ENCODE data around the gene SPEN. TPM values are rescaled to one million over a fixed set of nuclear protein-coding genes. Genes with fewer than 3 reads are reported as not detected.

The SPEN gene
- total and polyA plus RNA-seq, 4 donors: 10.7 to 82.3 (median 36.8) TPM

GRCh38 chr1:15957221-15958095, 110.0 kb downstream of the SPEN start:
- DNase-seq: no peak
- Histone ChIP-seq H3K9me3 (ENCODE audit: control insufficient read depth in 4 of 4, insufficient read depth in 3 of 4, low read length in 3 of 4) (no peaks in the 10 kb centered on the region), H3K4me1 (ENCODE audit: control insufficient read depth in 5 of 5, insufficient read depth in 5 of 5, low read length in 5 of 5) (peaks cover 0 to 29% (median 13%) of the 10 kb centered on the region in 5 donors), H3K36me3 (ENCODE audit: control insufficient read depth in 4 of 4, insufficient read depth in 4 of 4, low read length in 4 of 4) (peaks cover 0 to 5% (median 2%) of the 10 kb centered on the region in 4 donors), H3K9ac (ENCODE audit: insufficient read depth in 1 of 2, low read length in 2 of 2) (no peak overlapping the region), H3K27me3 (ENCODE audit: control insufficient read depth in 3 of 3, insufficient read depth in 3 of 3, low read length in 2 of 3) (no peaks in the 10 kb centered on the region), H3K27ac (ENCODE audit: low read depth in 1 of 2, low read length in 1 of 2) (no peak overlapping the region), H3K4me3 (no peak overlapping the region)
- WGBS, 2 donors: 70 to 83% methylated on average over 15 of the region's 15 CpGs
- no peak for ATAC-seq (ENCODE audit: insufficient read depth, low FRiP score)
- TF ChIP-seq CTCF (IDR thresholded peaks at IDR 0.05; ENCODE audit: control extremely low read depth, extremely low read depth): no peak

GRCh38 chr1:15958111-15958510, 110.6 kb downstream of the SPEN start:
- Histone ChIP-seq H3K4me1 (ENCODE audit: control insufficient read depth in 5 of 5, insufficient read depth in 5 of 5, low read length in 5 of 5) (peaks cover 0 to 25% (median 11%) of the 10 kb centered on the region in 5 donors), H3K27ac (ENCODE audit: low read depth in 1 of 2, low read length in 1 of 2) (no peak overlapping the region), H3K27me3 (ENCODE audit: control insufficient read depth in 3 of 3, insufficient read depth in 3 of 3, low read length in 2 of 3) (no peaks in the 10 kb centered on the region), H3K9me3 (ENCODE audit: control insufficient read depth in 4 of 4, insufficient read depth in 3 of 4, low read length in 3 of 4) (no peaks in the 10 kb centered on the region), H3K9ac (ENCODE audit: insufficient read depth in 1 of 2, low read length in 2 of 2) (no peak overlapping the region), H3K36me3 (ENCODE audit: control insufficient read depth in 4 of 4, insufficient read depth in 4 of 4, low read length in 4 of 4) (peaks cover 0 to 5% (median 2%) of the 10 kb centered on the region in 4 donors), H3K4me3 (no peak overlapping the region)
- no peak for TF ChIP-seq CTCF (IDR thresholded peaks at IDR 0.05; ENCODE audit: control extremely low read depth, extremely low read depth)
- 50 to 66% methylated on average over 5 of the region's 5 CpGs for WGBS, 2 donors
- no peak for DNase-seq
- no peak for ATAC-seq (ENCODE audit: insufficient read depth, low FRiP score)

- no peaks in the 10 kb centered on the region for H3K27me3 ChIP-seq (ENCODE audit: control insufficient read depth in 3 of 3, insufficient read depth in 3 of 3, low read length in 2 of 3)
- peaks cover 0 to 5% (median 0%) of the 10 kb centered on the region in 4 donors for H3K36me3 ChIP-seq (ENCODE audit: control insufficient read depth in 4 of 4, insufficient read depth in 4 of 4, low read length in 4 of 4)
- ATAC-seq (ENCODE audit: insufficient read depth, low FRiP score) (no peak), DNase-seq (no peak)
- H3K4me1 ChIP-seq (ENCODE audit: control insufficient read depth in 5 of 5, insufficient read depth in 5 of 5, low read length in 5 of 5): peaks cover 0 to 20% (median 5%) of the 10 kb centered on the region in 5 donors
- no peak for TF ChIP-seq CTCF (IDR thresholded peaks at IDR 0.05; ENCODE audit: control extremely low read depth, extremely low read depth)
- no peaks in the 10 kb centered on the region for H3K9me3 ChIP-seq (ENCODE audit: control insufficient read depth in 4 of 4, insufficient read depth in 3 of 4, low read length in 3 of 4)
- H3K9ac ChIP-seq (ENCODE audit: insufficient read depth in 1 of 2, low read length in 2 of 2): no peak overlapping the region
- no peak overlapping the region for H3K4me3 ChIP-seq
- no peak overlapping the region for H3K27ac ChIP-seq (ENCODE audit: low read depth in 1 of 2, low read length in 1 of 2)
These were observed 111.3 kb downstream of the SPEN start for GRCh38 chr1:15958793-15959192.

All from lung (tissue), 12 donors.